ENCODE results near the gene ANKRD49.

The ANKRD49 gene

GRCh38 chr11:94532211-94532610 lies 38.4 kb downstream of the ANKRD49 start:
- H3K4me3 ChIP-seq (ENCODE audit: low read depth, low read length) = no peak overlapping the region
- no peak for TF ChIP-seq CTCF (IDR thresholded peaks at IDR 0.05; ENCODE audit: borderline replicate concordance, insufficient read depth, low read depth, low read length)

GRCh38 chr11:94533206-94533605 lies 39.4 kb downstream of the ANKRD49 start:
- no peak for TF ChIP-seq CTCF (IDR thresholded peaks at IDR 0.05; ENCODE audit: borderline replicate concordance, insufficient read depth, low read depth, low read length)
- no peak overlapping the region for H3K4me3 ChIP-seq (ENCODE audit: low read depth, low read length)

GRCh38 chr11:94533696-94534630 lies 40.2 kb downstream of the ANKRD49 start:
- no peak for TF ChIP-seq CTCF (IDR thresholded peaks at IDR 0.05; ENCODE audit: borderline replicate concordance, insufficient read depth, low read depth, low read length)
- H3K4me3 ChIP-seq (ENCODE audit: low read depth, low read length) = no peak overlapping the region

GRCh38 chr11:94536386-94536785 lies 42.6 kb downstream of the ANKRD49 start:
- no peak overlapping the region for H3K4me3 ChIP-seq (ENCODE audit: low read depth, low read length)
- TF ChIP-seq CTCF (IDR thresholded peaks at IDR 0.05; ENCODE audit: borderline replicate concordance, insufficient read depth, low read depth, low read length) = no peak

GRCh38 chr11:94537031-94537600 lies 43.3 kb downstream of the ANKRD49 start:
- no peak for TF ChIP-seq CTCF (IDR thresholded peaks at IDR 0.05; ENCODE audit: borderline replicate concordance, insufficient read depth, low read depth, low read length)

GRCh38 chr11:94539420-94539819 lies 45.6 kb downstream of the ANKRD49 start:
- TF ChIP-seq CTCF (IDR thresholded peaks at IDR 0.05; ENCODE audit: borderline replicate concordance, insufficient read depth, low read depth, low read length) = no peak

More at GRCh38 chr11:94537031-94537600, 43.3 kb downstream of the ANKRD49 start:
- no peak overlapping the region for H3K4me3 ChIP-seq (ENCODE audit: low read depth, low read length)

More at GRCh38 chr11:94539420-94539819, 45.6 kb downstream of the ANKRD49 start:
- H3K4me3 ChIP-seq (ENCODE audit: low read depth, low read length) = no peak overlapping the region
